Cardiac septum (tissue), 1 donor: Measurements from ENCODE around the gene CLIP2. TPM values are rescaled to one million over a fixed set of nuclear protein-coding genes. Genes with fewer than 3 reads are reported as not detected.
"Not testable (repeated sequence)": the region's sequence is repeated elsewhere in the genome, so short reads cannot be mapped to it uniquely, and the experiment has no call there.

Experiments
- DNase-seq: peaks from one replicate; pipeline ENCODE4 v3.0.0-alpha.2; 2020; ENCODE audit warnings: low spot score
- intact Hi-C: fragments of 100-400 bp; cut with DNase I; formaldehyde crosslinking; loops from one replicate; pipeline ENCODE4 v1.14.0; 2022
- total RNA-seq: library from RNA; stranded (reverse); fragmentation: NEBNext Ultra II Directional; extraction: Animal tissue kit (Norgen Biotek cat#: 25700); gene quantifications from one replicate; pipeline ENCODE4 v1.2.1, GENCODE V29; 2021
- donor health status: DM: no; HTN: no; CAD: no.

Gene CLIP2
- total RNA-seq, 1 donor from 2014 or later = 9.9 TPM

DNA sequence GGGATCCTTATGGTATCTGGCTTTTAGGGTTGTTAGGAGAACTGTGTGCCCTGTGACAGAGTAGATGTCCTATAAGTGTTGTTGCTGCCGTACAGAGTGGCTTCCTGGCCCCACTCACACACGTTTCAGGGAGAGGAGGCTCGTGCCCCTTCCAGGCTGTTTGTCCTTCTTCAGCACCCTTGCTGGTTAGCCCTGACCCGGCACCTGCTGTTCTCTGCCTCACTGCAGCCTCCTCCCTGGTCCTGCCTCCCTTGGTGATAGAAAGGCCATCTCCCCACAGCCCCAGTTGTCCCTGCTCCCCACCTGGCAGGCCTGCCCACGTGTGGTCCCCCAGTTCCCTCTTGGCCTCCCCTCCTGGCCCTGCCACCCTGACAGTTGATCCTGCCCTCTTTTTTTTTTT lies 2.3 kb downstream of the CLIP2 start:
- no peak for DNase-seq
- intact Hi-C loops = no loop called here

DNA sequence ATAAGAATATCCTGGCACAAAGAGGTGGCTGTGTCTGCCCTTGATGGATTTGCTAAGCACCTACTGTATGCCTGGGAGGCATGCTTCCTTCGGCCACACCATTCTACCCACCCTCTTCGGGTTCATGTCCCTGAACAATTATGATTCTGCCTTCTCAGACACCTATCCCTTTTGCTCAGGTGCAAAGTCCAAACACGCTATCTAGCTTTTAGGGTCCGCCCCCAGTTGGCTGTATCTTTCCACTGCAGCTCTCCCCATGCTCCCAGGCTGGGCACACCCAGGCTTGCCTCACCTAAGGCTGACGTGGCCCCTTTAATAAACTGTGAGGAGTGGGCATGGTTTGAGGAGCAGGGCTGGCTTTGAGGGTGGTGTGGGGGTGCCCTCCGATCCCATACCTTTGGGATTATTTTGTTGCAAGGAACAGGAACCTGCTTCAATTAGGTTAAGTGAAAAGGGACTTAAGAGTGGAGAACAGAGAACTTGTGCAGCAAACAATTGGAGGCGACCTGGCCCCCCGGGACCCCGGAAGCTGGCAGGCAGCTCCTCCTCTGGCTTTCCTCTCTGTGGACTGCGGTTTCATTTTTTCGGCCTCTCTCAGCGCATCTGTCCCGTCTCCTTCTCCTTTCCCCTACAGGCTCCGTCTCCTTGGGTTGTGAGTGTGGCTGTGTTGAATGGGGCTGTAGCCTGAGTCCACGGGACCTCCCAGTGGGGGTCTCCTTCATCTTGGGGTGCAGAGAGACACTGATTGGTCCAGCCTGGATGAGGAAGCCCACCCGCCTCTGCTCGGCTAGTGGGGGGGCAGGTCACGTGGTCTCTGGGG lies 3.8 kb downstream of the CLIP2 start:
- intact Hi-C loops = no loop called here
- no peak for DNase-seq

DNA sequence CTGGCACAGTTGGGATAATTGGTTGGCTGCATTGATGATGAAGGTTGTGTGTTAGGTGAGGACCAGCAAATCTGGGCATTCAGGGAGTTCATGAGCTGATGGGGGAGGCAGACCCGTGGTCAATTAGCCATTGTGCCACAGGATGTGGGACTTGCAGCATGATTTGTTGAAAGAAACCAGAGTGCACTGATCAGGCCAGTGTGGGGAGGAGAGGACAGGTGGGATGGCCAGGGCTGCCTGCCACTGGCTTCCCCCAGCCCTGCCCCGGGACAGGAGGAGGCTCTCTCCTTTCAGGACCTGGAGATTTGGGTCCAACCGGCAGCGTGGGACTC lies 4.3 kb downstream of the CLIP2 start:
- intact Hi-C loops = no loop called here
- no peak for DNase-seq

DNA sequence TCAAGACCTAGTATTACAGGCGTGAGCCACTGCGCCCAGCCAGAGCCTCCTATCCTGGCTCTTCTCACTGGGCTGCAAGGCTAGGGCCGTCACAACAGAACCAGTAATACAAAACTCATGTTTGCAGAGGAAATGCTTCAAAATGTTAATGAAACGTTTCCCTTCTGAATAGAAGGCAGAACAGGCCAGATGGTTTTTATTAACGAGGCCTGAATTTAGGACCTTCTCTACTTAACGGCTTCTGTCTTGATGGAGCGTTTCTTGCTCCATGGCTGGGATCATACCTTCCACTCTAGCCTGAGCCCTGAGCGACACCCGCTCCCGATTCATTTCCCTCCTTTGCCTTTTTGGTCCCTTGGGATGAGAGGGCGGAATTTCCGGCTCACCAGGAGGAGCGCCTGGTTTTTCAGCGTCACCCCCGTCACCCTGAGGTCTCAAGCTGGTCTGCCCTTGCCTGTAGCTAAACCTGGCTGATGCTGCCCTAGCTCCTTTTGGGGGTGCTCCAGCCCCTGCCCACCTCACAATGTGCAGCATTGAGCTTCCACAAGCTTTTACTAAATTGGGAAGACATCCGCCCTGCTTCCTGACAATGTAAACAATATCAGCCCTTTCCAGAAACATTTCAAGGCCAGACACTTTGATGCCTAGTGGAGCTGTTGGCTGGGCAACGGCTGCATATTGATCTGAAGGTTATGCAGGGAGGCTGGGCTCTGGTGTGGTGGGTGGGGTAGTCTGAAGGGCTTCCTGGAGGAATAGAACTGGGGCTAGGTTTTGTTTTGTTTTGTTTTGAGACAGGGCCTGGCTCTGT lies 5.2 kb downstream of the CLIP2 start:
- DNase-seq = no peak
- intact Hi-C loops = no loop called here

DNA sequence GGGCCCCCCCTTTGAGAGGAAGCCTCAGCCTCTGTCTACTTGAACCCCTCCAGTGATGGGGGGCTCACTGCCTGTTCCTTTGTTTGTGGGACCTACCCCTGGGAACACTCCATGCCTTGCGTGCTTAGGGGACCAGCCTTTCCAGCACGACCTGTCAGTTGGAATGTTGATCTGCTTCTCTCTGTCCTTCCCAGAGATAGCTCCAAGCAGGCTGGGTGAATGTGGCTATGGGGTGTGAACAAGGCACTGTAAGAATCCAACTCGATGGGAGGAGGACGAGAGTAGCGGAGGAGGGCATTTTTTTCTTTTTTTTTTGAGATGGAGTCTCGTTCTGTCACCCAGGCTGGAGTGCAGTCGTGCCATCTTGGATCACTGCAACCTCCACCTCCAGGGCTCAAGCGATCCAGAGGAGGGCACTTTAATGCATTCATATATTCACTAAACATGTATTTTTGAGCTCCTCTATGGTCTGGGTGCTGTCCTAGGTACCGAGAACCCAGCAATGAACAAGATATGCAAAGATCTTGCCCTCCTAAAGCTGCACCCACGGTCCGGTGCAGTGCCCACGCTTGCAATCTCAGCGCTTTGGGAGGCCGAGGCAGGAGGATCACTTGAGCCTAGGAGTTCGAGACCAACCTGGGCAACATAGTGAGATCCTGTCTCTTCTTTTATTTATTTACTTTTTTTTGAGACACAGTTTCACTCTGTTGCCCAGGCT lies 8.5 kb downstream of the CLIP2 start:
- DNase-seq = no peak
- intact Hi-C loops = no loop called here

DNA sequence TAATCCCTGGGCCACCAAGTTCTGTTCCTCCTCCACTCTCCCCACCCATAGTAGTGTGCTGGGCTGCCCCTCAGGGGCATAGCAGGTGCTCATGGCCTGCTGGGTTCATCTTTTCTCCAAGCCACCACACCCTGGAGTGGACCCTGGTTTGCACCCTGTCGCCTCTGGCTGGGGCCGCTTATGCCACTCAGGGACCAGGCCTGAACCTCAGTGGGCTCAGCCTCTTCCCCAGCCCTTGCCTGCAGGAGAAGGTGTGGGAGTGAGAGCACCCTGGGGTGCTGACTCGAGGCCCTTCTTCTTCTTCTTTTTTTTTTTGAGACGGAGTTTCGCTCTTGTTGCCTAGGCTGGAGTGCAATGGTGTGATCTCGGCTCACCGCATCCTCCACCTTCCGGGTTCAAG lies 10.2 kb downstream of the CLIP2 start:
- intact Hi-C loops = no loop called here
- DNase-seq = no peak

DNA sequence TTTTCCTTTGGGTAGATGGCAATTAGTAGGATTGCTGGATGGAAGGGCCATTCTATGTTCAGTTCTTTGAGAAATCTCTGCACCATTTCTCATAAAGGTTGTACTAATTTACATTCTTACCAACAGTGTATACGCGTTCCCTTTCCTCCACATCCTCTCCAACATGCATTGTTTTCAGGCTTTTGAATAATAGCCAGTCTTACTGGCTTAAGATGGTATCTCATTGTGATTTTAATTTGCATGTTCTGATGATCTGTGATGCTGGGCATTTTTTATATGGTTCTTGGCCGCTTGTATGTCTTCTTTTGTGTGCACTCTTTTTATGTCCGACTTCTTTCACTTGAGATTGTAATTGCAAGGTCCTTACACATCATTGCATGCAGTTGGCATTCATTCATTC lies 11.7 kb downstream of the CLIP2 start:
- DNase-seq = no peak
- intact Hi-C loops = no loop called here

DNA sequence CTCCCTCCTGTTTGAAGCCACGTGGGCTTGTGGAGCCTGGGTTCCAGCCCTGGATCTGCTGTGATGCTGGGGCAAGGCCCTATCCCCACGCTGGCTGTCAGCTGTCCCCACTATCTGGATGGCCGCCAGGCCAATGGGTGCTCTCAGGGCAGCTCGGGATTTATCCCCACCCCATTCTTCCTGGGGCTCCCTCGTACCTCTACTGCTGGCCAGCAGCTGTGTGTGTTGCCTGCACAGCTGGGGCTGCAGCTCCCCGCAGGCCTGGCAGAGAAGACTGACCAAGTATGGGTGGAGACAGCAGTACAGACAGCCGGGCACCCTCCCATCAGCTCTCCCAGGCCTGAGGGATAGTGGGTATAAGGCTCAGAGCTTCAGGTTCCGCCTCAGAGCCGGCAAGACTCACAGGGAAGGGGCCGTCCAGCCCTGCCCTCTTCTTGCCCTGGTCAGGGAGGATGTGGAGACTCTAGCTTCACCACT lies 13.6 kb downstream of the CLIP2 start:
- intact Hi-C loops = no loop called here
- DNase-seq = no peak

DNA sequence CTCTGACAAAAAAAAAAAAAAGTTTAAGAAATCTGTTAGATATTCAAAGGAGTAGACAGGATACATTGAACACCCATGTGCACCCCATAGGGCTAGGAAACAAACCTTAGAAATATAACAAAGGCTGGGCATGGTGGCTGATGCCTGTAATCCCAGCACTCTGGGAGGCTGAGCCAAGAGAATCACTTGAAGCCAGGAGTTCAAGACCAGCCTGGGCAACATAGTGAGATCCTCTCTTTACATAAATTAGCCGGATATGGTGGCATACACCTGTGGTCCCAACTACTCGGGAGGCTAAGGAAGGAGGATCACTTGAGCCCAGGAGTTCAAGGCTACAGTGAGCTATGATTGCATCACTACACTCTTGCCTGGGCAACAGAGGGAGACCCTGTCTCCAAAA lies 15.3 kb downstream of the CLIP2 start:
- DNase-seq = no peak
- intact Hi-C loops = no loop called here

DNA sequence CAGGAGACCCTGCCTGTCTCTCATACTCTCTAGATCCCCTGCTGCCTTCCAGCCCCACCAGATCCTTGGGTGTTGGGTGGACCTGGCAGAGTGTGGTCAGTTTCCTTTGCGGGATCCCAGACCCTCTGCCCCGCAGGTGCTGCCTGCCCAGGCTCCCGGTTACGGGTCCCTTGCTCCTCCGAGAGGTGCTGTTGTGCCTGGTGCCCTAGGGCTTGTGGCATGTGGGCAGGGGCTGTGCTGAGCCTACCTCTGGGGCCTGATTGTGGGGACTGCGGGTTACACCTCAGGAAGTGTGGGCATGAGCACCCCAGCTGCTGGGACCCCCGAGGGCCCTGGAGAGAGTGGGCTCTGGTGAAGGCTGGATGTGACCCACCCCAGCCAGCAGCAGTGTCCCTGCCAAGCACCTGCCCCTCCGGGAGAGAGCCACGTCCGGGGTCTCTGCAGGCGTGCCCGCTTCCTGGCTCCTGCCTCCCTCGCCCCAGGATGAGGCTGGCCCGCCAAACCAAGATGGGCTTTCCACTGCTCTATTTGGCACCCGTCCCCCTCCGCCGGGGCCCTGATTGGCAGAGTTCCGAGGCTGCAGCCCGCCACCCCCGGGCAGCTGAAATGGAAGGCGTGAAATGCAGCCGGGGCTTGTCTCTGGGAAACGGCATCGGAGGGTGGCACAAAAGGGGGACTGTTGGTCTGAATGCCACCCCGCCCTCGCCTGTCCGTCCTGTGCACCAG lies 17.0 kb downstream of the CLIP2 start:
- DNase-seq = no peak
- intact Hi-C loops = no loop called here

DNA sequence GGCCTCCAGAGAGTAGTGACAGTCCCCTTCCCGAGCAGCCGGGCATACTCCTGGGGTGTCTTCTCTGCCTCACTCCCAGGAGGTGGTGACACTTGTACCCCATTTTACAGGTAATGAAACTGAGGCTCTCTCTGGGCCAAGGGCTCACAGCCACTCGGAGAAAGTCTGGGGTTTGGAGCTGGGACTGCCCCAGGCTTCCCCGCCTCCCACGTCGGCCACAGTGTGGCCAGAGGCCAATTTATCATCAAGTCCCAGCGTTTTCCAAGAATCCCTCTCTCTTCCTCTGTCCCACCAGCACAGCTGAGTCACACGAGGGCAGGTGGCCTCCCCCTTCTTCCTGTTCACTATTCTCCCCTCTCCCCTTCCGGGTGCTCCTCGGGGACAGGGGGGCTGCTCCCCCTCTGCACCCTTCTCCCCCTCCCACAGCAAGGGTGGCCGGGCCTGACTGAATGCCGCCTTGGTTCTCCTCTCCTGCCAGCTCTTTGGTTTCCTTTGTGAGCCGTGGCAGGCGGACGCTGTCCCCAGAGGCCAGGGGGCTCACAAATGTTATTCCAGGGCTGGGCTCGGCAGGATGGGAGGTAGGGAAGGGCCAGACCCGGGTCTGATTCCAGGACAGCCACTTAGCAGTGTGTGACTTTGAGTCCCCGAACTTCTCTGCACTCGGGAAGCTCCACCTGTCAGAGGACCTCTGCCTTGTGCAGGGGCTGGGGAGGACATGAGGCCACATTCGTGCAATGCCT lies 17.7 kb downstream of the CLIP2 start:
- intact Hi-C loops = no loop called here
- no peak for DNase-seq

DNA sequence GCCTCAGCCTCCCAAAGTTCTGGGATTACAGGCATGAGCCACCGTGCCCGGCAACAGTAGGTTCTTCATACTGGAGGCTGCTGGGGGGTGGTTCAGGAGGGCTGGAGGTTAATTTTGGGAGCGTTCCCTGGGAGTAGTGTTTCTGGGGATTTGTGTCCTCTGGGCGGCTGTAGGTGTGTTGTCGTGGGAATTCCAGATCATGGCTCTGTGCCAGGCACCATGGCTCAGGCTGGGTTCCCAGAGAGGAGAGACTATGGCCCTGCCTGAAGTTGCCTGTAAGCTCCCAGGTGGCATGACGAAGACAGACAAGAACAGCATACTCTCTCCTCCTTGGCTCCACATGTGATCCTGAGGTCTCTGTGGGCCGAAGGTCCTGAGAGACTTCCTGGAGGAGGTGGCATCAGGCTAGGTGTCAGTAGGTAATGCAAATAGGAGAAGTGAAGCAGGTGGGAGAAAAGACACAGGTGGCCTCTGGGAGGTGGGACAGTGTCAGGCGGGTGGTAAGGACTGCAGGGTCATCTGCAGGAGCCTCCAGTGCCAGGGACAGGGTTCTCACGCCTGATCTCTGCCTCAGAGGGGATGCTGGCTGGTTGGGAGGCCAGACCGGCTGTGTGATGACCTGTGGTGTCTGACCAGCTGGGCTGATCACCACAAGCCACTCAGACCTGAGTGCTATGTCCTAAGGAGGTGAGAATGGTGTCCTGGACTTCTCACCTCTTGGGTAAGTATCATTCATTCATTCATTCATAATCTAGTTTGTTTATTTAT lies 18.7 kb downstream of the CLIP2 start:
- no peak for DNase-seq
- intact Hi-C loops = no loop called here

DNA sequence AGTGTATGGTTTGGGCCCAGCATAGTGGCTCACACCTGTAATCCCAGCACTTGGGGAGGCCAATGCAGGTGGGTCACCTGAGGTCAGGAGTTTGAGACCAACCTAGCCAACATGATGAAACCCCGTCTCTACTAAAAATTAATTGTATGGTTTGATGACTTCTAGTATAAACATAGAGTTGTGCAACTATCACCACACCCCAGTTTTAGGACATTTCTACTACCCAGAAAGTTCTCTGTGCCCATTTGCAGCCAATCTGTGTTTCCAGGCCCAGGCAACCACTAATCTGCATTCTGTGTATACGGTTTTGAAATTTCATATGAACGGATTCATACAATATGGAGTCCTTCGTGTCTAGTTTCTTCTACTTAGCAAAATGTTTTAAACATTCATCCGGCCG lies 20.0 kb downstream of the CLIP2 start:
- intact Hi-C loops = no loop called here
- no peak for DNase-seq

DNA sequence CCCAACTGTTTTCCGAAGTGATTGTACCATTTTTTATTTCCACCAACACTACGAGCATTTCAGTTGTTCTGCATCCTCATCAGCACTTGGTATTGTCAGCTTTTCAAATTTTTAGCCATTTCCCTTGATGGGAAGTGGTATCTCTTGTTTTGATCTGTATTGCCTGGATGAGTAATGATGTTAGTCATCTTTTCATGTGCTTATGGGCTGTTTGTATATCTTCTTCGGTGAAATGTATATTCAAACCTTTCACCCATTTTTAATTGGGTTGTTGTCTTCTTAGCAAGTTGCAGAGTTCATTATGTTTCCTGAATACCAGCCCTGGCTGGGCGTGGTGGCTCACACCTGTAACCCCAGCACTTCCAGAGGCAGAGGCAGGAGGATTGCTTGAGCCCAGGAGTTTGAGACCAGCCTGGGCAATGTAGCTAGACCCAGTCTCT lies 22.1 kb downstream of the CLIP2 start:
- DNase-seq = no peak
- intact Hi-C loops = no loop called here

DNA sequence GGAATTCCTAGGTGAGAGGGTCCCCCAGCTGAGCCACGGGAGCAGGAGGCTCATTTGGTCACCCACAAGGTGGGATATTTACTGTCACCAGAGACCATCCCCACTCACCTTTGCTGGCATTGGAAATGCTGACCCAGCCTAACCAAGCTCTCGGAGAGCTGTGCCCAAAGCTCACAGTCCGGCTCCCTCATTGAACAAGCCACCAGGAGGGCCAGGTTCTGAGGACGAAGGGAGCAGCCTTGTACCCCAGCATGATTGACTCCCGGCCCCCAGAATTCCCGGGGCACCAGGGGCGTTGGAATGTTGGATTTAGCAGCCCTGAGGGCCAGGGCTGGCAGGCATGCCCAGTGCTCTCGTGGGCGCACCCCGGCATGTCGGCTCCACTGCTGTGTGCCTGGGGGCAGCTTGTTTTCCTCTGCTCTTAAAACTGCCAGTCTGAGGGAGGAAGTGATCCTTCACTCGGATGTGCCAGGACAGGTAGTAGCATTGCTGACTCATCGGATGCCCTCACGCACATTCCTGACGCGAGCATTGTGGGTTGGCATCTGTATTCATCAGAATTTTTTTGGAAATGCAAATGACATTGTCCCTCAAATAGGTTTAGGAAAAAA lies 23.3 kb downstream of the CLIP2 start:
- DNase-seq = no peak
- intact Hi-C loops = no loop called here

DNA sequence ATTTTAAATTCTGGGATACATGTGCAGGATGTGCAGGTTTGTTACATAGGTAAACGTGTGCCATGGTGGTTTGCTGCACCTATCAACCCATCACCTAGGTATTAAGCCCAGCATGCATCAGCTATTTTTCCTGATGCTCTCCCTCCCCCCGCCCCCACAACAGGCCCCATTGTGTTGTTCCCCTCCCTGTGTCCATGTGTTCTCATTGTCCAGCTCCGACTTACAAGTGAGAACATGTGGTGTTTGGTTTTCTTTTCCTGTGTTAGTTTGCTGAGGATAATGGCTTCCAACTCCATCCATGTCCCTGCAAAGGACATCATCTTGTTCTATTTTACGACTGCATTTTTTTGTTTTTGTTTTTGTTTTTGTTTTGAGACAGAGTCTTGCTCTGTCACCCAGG lies 26.7 kb downstream of the CLIP2 start:
- DNase-seq, intact Hi-C loops: not testable (repeated sequence)

DNA sequence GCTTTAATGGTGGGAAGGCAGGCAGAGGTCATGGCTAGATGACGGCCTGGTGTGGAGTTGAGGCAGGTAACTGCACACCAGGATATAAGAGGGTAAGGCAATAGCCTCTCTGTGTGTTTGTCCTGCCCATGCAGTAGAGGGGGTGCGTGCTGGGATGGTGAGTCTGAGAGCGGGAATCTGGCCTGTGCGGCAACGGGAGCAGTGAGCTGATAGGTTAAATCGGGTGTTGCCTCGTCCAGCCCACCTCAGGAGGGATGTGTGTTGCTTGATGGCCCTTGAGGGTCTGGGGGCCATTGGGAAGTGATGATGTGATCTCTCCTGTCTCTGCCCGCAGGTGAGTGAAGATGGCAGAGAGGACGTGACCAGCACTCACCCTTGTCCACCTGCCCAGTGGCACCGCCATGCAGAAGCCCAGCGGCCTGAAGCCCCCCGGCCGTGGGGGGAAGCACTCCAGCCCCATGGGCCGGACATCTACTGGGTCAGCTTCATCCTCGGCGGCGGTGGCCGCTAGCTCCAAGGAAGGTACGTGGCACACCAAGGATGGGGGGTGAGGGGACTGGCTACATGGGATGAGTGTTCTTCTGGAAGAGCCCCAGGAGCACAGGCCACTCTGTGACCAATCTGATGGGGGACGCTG lies 28.1 kb downstream of the CLIP2 start:
- intact Hi-C loops = no loop called here
- DNase-seq = no peak

DNA sequence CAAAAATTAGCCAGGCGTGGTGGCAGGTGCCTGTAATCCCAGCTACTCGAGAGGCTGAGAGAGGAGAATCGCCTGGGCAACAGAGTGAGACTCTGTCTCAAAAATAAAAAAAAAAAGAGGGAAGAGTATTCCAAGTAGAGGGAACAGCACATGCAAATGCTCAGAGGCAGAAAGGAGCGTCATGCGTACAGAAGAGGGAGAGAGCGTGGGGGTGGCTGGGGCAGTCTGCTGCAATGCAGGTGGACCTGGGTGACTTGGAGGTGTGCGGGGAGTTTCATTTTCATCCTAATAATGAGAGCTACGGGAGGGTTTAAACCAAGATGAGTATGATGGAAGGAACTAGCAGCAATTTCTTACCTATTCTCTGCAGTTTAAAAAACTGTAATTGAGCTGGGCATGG lies 28.8 kb downstream of the CLIP2 start:
- DNase-seq = no peak
- intact Hi-C loops = no loop called here
